Measurements from ENCODE around the gene RNF223.

RNF223 gene

DNA sequence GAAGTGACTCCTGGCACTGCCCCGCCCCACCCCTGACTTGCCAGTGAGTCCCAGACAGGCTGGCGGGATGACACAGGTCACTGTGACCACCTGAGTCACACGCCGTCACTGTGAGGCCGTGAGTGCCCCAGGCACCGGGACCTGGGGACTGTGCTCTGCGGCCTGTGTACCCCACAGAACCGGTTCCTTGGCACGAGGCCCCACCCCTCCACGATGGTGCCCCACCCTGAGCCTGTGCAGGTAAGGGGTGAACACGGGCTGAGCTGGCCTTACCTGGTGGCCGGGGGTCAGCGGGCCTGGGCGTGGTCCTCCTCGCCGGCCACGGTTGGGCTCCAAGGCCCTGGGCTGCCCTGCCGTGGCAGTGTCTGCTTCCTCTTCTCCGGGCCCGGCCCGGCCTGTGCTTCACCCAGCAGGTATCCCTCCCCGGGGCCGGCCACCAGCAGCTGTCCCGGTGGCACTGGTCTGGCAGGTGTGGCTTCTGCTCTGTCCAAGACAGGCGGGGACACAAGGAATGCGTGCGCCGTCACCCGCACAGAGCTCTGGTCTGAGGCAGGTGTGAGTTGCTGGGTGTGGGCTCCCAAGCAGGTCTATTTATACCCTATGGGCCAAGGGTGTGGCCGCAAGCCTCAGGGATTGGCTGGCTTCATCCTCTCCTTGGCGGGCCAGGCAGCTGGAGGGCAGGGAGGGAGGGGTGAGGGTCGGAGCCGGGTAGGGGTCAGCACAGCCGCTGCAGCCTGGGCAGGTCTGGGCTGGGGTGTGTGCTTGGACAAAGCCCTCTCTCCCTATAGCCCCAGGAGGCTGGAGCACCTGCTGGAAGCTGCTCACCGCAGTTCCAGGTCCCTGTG lies at the start of gene RNF223:
Gene RNF223 (minus strand): TSS at position 564 of the 845 bp plus-strand sequence. CDS start 1,740 bp downstream, outside the sequence.
- H3K36me3 ChIP-seq (ENCODE audit: control insufficient read depth, insufficient read depth, low read length): no peaks in the 10 kb centered on the region
- H3K4me1 ChIP-seq (ENCODE audit: control insufficient read depth, insufficient read depth, low read length): no peaks in the 10 kb centered on the region
- no peak within 1 kb of the TSS for H3K4me3 ChIP-seq (ENCODE audit: low read depth, low read length)
- peaks cover 11% of the 10 kb centered on the region for H3K27me3 ChIP-seq (ENCODE audit: control insufficient read depth, insufficient read depth, low read length)
- no peak within 1 kb of the TSS for H3K9ac ChIP-seq (ENCODE audit: low read depth, low read length)
- H3K9me3 ChIP-seq (ENCODE audit: control insufficient read depth, insufficient read depth, low read length): no peaks in the 10 kb centered on the region

DNA sequence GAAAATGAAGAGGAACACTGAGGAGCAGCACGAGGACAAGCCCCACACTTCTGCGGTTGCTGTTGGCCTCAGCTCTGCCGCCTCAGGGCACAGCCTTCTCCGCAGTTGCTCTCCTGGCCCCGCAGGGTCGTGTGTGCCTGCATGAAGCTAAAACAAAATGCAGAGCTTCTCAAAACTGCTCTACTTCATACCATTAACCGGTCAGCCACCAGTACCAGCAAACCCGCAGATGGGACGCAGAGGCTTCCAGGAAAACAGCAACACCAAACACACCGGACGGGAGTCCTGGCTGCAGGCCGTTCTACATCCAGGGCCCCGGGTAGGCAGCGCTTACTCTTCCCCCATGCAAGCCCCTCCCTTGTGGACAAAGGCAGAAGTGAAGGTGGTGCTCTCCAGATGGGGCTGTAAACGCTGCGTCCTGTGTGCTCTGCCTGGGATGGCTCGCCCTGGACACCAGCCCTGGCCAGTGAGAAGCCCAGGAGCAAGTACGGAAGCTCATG lies 48.9 kb upstream of the RNF223 start:
- Histone ChIP-seq H3K27me3 (ENCODE audit: control insufficient read depth, insufficient read depth, low read length) (peaks cover 3% of the 10 kb centered on the region), H3K9me3 (ENCODE audit: control insufficient read depth, insufficient read depth, low read length) (no peaks in the 10 kb centered on the region), H3K36me3 (ENCODE audit: control insufficient read depth, insufficient read depth, low read length) (no peaks in the 10 kb centered on the region), H3K4me3 (ENCODE audit: low read depth, low read length) (no peak overlapping the region), H3K4me1 (ENCODE audit: control insufficient read depth, insufficient read depth, low read length) (no peaks in the 10 kb centered on the region), H3K9ac (ENCODE audit: low read depth, low read length) (no peak overlapping the region)

DNA sequence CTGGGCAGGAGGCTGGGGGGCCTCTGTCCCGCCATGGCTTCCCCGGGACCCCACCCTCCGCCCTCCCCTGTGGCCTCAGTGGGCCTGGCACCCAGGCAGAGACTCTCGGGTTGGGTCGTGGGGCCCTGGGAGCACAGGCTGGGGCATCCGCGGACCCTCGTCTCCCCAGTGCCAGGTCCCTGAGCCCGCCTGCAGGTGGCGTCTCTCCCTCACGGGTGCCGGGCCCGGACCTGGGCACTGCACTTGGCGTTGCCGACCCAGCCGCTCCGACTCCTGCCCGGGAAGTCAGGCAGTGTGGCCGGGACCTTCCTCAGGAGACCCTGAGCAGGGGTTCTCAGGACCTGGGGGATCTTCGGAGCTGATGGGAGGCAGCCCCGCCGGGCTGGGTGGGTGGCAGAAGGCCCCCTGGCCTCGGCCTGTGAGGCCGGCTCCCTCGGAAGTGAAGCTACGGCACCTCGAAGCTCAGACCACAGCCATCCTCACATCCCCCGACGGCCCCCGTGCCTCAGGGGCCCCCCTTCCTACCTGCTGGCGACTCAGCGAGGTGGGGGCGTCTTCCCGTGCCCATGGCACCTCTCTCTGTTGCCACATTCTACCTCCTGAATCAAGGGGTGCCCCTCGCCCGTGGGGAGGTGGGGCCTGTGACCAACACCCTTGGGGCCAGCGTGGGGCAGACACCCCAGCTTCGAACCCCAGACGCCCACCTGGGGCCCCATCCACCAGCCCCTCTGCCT lies 48.1 kb upstream of the RNF223 start:
- Histone ChIP-seq H3K36me3 (ENCODE audit: control insufficient read depth, insufficient read depth, low read length) (no peaks in the 10 kb centered on the region), H3K9ac (ENCODE audit: low read depth, low read length) (no peak overlapping the region), H3K27me3 (ENCODE audit: control insufficient read depth, insufficient read depth, low read length) (peaks cover 11% of the 10 kb centered on the region), H3K4me1 (ENCODE audit: control insufficient read depth, insufficient read depth, low read length) (no peaks in the 10 kb centered on the region), H3K4me3 (ENCODE audit: low read depth, low read length) (no peak overlapping the region), H3K9me3 (ENCODE audit: control insufficient read depth, insufficient read depth, low read length) (no peaks in the 10 kb centered on the region)

DNA sequence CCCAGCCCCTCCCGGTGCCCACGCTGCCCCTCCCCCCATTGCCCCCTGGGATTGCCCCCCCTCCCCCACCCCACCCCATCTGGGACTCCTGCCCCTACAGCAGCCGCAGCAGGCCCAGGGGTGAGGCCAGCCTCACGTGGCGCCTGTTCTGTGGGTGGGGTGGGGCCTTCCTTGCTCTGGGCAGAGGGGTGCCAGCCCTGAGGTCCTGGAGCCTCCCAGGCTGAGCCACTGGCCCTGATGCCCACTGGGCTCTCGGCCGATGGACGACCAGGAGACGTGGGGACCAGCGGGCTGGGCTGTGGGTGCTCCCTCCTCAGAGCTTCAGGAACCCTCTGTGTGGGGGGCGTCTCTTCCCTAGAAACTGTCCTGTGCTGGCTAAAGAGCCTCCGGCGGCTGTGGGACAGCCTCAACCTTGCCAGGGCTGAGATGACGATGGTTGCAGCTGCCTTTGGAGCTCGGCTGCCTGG lies 47.5 kb upstream of the RNF223 start:
- H3K4me3 ChIP-seq (ENCODE audit: low read depth, low read length): no peak overlapping the region
- no peaks in the 10 kb centered on the region for H3K9me3 ChIP-seq (ENCODE audit: control insufficient read depth, insufficient read depth, low read length)
- H3K36me3 ChIP-seq (ENCODE audit: control insufficient read depth, insufficient read depth, low read length): no peaks in the 10 kb centered on the region
- no peaks in the 10 kb centered on the region for H3K4me1 ChIP-seq (ENCODE audit: control insufficient read depth, insufficient read depth, low read length)
- no peak overlapping the region for H3K9ac ChIP-seq (ENCODE audit: low read depth, low read length)
- peaks cover 12% of the 10 kb centered on the region for H3K27me3 ChIP-seq (ENCODE audit: control insufficient read depth, insufficient read depth, low read length)

DNA sequence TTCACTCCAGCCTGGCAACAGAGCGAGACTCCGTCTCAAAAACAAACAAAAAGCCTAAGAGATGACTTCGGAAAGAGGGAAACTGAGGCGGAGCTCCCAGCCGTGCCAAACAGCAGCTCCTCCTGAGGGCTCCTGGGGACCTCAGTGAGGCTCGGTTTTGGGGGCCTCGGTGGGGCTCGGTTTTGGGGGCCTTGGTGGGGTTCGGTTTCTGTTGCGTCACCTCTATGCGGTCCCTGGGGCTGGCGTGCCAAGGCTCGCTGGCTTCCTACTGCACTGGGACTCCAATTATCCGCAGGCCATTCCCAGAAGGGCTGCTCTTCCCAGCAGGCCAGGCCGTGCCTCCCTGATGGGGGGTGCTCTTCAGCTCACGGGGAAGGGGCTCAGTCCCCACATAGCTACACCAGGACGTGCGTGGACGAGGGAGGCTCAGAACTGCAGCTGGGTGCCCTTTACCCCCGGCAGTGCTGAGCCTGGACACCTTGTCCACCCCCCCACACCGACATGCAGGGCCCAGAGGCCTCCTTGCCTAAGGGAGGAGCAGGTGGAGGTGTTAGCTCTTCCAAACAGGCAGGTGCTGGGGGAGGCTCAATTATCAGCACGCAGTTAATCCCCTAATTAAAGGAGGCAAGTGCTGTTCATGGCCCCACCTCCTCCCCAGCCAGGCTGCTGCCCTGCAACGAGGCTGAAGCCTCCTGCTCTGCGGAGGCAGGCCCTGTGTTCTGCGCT lies 46.9 kb upstream of the RNF223 start:
- Histone ChIP-seq H3K4me1 (ENCODE audit: control insufficient read depth, insufficient read depth, low read length) (no peaks in the 10 kb centered on the region), H3K36me3 (ENCODE audit: control insufficient read depth, insufficient read depth, low read length) (no peaks in the 10 kb centered on the region), H3K9me3 (ENCODE audit: control insufficient read depth, insufficient read depth, low read length) (no peaks in the 10 kb centered on the region), H3K27me3 (ENCODE audit: control insufficient read depth, insufficient read depth, low read length) (peaks cover 12% of the 10 kb centered on the region), H3K4me3 (ENCODE audit: low read depth, low read length) (no peak overlapping the region), H3K9ac (ENCODE audit: low read depth, low read length) (no peak overlapping the region)

DNA sequence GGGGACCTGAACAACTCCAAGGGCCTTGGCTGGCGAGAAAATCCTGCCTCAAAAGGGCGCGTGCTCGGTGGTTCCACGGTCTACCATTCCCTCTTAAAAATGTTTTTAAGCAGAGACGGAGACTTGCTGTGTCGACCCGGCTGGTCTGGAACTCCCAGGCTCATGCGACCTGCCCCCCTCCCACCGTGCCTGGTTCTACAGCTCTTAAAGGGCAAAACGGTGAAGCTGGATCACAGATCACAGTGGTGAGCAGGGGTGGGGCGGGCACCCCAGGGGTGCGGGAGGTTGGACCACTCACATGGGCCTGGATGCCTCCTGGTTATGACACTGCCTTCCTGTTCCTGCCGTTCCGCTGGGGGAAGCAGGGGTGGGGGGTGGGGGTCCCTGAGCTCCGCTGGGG lies 46.0 kb upstream of the RNF223 start:
- Histone ChIP-seq H3K9ac (ENCODE audit: low read depth, low read length) (no peak overlapping the region), H3K4me1 (ENCODE audit: control insufficient read depth, insufficient read depth, low read length) (no peaks in the 10 kb centered on the region), H3K36me3 (ENCODE audit: control insufficient read depth, insufficient read depth, low read length) (no peaks in the 10 kb centered on the region), H3K9me3 (ENCODE audit: control insufficient read depth, insufficient read depth, low read length) (no peaks in the 10 kb centered on the region), H3K4me3 (ENCODE audit: low read depth, low read length) (no peak overlapping the region), H3K27me3 (ENCODE audit: control insufficient read depth, insufficient read depth, low read length) (peaks cover 12% of the 10 kb centered on the region)

DNA sequence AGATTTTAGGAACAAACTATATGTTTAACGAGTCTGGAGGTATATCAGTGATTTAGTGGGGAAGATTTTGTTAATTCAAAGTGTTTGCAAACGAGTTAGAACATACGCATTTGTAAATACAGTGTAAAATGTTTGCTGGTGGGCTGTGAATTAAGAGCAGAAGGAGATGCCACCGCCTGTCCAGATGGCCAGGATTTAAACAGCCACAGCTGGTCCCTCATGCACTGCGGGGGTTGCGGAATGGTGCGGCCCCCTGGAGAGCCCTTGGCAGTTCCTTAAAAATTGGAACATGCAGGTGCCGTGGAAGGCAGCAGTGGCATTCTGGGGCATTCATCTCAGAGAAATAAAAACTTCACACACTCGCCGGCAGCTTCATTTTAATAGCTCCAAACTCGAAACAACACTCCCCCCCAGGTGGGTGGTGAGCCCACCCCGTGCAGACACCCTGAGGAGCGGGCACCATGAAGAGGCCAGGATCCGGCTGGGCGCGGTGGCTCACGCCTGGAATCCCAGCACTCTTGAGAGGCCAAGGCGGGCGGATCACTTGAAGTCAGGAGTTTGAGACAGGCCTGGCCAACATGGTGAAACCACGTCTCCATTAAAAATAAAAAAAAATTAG lies 45.3 kb upstream of the RNF223 start:
- no peak overlapping the region for H3K9ac ChIP-seq (ENCODE audit: low read depth, low read length)
- H3K27me3 ChIP-seq (ENCODE audit: control insufficient read depth, insufficient read depth, low read length): peaks cover 12% of the 10 kb centered on the region
- H3K36me3 ChIP-seq (ENCODE audit: control insufficient read depth, insufficient read depth, low read length): no peaks in the 10 kb centered on the region
- H3K4me1 ChIP-seq (ENCODE audit: control insufficient read depth, insufficient read depth, low read length): no peaks in the 10 kb centered on the region
- H3K9me3 ChIP-seq (ENCODE audit: control insufficient read depth, insufficient read depth, low read length): no peaks in the 10 kb centered on the region
- no peak overlapping the region for H3K4me3 ChIP-seq (ENCODE audit: low read depth, low read length)

DNA sequence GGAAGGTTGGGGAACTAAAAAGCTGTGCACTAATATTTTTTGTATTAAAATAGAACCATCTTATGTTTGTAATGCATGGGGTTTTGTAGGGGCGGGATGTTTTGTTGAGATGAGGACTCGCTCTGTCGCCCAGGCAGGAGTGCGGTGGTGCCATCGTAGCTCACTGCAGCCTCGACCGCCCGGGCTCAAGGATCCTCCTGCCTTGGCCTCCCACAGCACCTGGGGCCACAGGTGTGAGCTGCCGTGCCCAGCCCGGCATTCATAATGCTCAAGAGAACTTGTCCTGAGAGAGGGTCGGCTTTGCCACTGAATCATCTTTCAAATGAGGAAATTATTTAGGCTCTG lies 44.7 kb upstream of the RNF223 start:
- H3K36me3 ChIP-seq (ENCODE audit: control insufficient read depth, insufficient read depth, low read length): no peaks in the 10 kb centered on the region
- H3K9me3 ChIP-seq (ENCODE audit: control insufficient read depth, insufficient read depth, low read length): no peaks in the 10 kb centered on the region
- no peaks in the 10 kb centered on the region for H3K4me1 ChIP-seq (ENCODE audit: control insufficient read depth, insufficient read depth, low read length)
- no peak overlapping the region for H3K4me3 ChIP-seq (ENCODE audit: low read depth, low read length)
- no peak overlapping the region for H3K9ac ChIP-seq (ENCODE audit: low read depth, low read length)
- peaks cover 12% of the 10 kb centered on the region for H3K27me3 ChIP-seq (ENCODE audit: control insufficient read depth, insufficient read depth, low read length)

DNA sequence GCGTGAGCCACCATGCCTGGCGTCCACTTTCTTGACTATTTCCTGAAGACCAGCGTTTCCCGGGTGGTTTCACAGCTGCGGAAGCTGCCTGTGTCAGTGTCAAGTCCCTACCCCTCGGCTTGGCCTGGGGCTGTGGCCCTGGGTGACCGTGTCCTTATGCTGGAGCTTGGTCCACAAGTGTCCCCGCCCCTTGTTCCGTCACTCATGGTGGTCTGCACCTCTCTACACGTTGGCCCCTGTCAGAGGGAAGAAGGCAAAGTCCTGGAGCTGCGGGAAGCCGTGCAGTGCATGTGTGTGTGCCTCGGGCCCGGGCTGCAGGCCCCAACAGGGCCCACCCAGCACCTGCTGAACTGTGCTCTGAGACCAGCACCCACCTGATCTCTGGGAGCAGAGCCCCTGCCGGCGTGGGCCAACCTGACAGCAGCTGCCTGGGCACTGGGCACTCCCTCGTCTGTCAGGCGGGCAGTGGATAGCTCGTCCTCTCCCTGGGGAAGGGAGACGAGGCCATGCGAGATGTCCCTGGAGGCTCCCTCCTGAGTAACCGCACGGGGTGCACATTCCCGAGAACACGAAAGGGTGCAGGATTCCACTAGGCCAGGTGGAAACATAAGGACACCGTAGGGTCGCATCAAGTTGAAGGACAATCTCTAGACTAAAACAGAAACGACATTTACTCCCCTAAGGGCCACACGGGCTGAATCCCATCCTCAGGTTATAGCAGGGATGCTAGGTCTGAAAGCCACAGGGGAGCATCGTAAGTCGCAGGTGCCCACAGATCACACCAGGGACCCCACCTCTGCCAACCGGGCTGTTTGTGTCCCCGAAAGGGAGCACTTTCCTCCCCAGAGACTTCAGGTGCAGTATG lies 44.1 kb upstream of the RNF223 start:
- H3K4me1 ChIP-seq (ENCODE audit: control insufficient read depth, insufficient read depth, low read length): no peaks in the 10 kb centered on the region
- no peak overlapping the region for H3K9ac ChIP-seq (ENCODE audit: low read depth, low read length)
- peaks cover 4% of the 10 kb centered on the region for H3K36me3 ChIP-seq (ENCODE audit: control insufficient read depth, insufficient read depth, low read length)
- peaks cover 12% of the 10 kb centered on the region for H3K27me3 ChIP-seq (ENCODE audit: control insufficient read depth, insufficient read depth, low read length)
- no peak overlapping the region for H3K4me3 ChIP-seq (ENCODE audit: low read depth, low read length)
- H3K9me3 ChIP-seq (ENCODE audit: control insufficient read depth, insufficient read depth, low read length): peaks cover 4% of the 10 kb centered on the region

DNA sequence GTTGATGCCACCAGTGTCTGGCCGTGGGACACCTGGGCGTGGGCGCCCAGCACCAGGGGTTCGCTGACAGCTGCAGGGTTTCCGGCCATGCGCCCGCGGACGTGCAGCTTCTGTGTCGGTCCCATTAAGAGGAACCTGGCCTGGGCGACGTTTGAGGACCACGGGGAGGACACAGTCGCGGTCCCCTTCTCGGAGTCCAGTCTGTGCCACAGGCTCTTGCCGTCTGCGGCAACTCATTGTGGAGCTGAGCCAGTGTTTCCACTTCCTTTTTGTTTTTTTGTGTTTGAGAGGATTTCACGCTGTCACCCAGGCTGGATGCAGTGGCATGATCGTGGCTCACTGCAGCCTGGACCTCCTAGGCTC lies 43.3 kb upstream of the RNF223 start:
- no peaks in the 10 kb centered on the region for H3K4me1 ChIP-seq (ENCODE audit: control insufficient read depth, insufficient read depth, low read length)

More for the DNA sequence above, 43.3 kb upstream of the RNF223 start:
- H3K9me3 ChIP-seq (ENCODE audit: control insufficient read depth, insufficient read depth, low read length): peaks cover 5% of the 10 kb centered on the region
- H3K4me3 ChIP-seq (ENCODE audit: low read depth, low read length): no peak overlapping the region
- no peak overlapping the region for H3K9ac ChIP-seq (ENCODE audit: low read depth, low read length)
- peaks cover 12% of the 10 kb centered on the region for H3K27me3 ChIP-seq (ENCODE audit: control insufficient read depth, insufficient read depth, low read length)
- H3K36me3 ChIP-seq (ENCODE audit: control insufficient read depth, insufficient read depth, low read length): peaks cover 5% of the 10 kb centered on the region

Data from iPS-15b (cell line).